ENCODE measurements around the gene DOCK4.

The DOCK4 gene

GRCh38 chr7:111796671-111797070, 409.5 kb downstream of the DOCK4 start:
- peak; percentile 4 for DNase-seq

DNA sequence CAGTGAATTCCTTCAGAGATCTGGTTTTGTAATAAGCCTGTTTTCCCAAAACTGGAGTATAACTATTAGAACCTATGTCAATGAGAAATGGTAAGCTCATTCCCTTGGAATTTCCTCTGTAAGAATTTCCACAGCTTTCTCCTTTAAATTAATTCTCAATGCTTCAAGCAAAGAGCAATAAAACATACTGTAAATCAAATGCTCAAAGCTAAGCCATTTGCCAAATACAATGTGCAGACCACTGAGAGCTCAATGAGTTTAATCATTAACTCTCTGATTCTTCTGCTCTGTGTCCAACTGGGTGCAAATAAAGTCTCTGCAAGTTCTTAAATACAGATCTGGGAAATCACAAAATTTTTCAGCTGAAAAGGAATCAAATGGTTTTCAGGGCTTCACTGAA, 416.3 kb downstream of the DOCK4 start:
- peak; percentile 7 for DNase-seq

DNA sequence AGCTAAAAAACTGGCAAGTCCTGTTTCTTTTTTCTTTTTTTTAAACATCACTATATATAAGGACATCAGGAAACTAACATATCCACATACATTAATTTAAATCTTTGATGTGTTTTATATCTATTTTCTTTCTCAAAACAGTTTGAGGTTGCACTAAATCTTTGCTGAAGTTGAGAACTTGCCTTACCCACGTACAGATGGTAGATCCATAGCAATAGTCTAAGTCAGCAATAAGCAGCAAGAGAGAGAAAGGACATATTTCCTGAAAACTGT, 417.2 kb downstream of the DOCK4 start:
- DNase-seq = no peak

GRCh38 chr7:111788286-111789047, 417.7 kb downstream of the DOCK4 start:
- DNase-seq = no peak

- peak; percentile 19 for DNase-seq
Measured at GRCh38 chr7:111787741-111788140, 418.5 kb downstream of the DOCK4 start.

GRCh38 chr7:111787099-111787498, 419.1 kb downstream of the DOCK4 start:
- DNase-seq = no peak

DNA sequence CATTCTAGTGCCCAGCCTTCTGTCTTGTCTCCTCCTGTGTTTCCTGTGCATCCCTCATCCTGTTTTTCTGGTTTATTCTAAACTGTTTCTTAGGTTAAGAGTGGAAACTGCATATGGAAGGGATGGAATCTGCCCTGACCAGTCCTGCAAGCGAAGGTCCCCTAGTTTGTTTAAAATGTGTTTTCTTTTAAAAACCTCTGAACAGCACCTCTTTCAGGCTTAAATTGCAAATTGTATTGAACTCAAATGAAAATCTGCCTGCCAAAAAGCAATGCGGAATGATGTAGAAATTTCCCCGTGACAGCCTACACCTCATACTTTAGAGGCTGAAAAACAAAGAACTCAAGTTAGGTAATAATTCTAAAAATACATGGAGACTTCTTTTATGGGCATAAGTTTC, 421.1 kb downstream of the DOCK4 start:
- DNase-seq = no peak

DNA sequence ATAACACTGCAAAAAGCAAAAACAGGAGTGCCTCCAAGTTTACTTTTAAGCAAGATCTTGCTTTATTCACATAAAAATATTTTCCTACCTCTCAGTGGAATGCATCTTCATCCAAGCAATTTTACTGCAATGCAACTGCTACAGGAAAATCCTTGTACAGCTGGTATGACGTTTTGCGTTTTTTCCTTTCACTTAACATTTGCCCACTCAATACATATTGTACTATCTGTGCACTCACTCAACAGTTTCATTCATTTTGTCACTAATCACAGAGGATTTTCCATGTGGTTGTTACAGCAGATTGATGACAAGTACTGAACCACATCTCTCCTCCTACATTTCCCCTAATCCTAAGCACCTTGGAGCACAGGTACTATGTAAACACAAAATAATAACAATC, 421.9 kb downstream of the DOCK4 start:
- DNase-seq = no peak

DNA sequence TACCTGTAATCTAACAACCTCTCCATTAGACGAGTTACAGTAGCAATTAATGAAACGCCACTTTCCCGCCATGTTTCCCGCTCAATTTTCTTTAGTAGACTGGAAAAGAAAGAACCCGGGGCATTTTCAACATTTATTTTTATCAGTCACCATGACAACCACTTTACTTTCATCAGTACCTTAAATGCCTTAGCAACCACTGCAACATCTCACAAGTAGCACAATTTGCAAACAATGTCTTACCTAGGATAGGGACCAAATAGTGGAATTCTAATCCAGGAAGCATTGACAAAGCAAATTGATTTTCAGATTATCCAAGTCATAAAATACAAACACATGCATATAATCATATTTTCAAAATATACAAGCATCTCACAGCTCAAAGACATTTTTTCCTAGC, 422.3 kb downstream of the DOCK4 start:
- DNase-seq = no peak

DNA sequence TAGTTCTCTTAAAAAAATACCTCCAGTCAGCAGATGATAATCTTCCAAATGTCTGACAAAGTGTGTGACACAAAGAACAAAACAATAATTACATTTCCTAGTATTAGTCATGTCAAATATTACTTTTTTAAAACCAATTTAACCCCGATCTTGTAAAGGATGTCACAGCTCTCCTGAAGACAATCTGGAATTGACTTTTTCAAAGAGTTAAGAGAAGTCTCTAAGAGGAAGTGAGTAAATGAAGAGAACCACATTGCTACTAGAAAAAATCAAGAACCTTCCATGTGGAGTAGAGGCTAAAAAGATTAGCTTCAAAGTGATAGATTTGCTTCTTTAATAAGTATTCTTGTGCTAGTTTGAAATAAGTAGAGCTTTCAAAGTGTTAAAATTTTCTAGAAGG, 425.7 kb downstream of the DOCK4 start:
- no peak for DNase-seq

DNA sequence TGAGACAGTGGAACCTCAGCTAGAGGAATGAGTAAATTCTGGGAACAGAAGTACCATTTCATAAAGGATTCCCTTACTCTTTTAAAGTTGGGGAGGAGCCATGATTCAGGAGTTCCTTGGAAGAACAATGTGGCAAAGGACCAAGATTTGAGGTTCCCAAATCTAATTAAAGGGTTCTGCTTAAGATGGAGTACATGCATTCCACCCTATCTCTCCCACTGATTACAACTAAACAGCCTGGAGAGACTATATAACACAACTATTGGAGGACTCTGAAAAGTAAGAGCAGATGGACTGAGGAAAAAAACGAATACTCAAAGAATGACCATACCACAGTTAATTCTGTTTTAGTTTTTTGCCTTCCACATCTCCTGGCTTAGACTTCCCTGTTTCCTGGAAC, 431.0 kb downstream of the DOCK4 start:
- no peak for DNase-seq

DNA sequence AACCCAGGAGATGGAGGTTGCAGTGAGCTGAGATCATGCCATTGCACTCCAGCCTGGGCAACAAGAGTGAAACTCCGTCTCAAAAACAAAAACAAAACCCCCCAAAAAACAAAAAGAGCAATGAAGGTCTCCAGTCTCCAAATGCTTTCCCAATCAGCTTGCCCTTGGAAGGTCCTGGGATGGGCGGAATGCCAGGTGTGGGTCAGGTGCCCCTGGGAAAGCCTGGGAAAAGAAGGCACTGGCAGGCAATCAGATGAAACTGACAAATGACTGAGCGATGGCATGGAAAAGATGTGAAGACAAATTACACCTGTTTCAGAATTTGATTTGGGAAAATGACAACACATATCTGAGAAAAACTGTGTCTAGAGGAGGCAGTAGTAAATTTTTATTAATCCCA, 433.5 kb downstream of the DOCK4 start:
- no peak for DNase-seq

GRCh38 chr7:111771638-111772037, 434.6 kb downstream of the DOCK4 start:
- DNase-seq = no peak

GRCh38 chr7:111770116-111770515, 436.1 kb downstream of the DOCK4 start:
- no peak for DNase-seq

- DNase-seq = no peak
Measured at GRCh38 chr7:111765751-111766643, 440.2 kb downstream of the DOCK4 start.

DNA sequence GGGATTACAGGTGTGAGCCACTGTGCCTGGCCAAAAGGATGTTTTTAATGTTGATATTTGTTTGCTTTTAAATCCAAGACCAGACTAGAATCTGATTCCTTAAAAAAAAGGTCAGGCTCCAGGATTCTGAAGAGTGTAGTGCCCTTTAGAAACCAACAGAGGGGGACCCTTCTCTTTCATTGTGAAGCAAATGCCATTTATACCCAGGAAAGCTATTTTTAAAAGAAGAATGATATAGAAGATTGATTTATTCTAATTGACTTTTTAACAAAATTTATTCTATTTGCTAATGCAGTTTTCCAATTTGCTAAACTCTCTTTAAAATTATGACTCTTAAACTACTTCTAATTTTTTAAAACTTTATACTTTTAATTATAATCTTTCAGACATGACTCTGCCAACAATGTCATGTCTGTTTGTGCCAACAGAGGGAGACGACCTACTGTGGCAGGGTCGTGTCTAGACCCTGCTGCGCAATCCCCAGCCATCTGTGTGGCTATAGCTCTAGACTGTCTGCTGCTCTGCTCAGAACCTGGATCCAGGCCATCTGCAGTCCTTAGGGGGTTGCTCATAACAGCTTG, 442.9 kb downstream of the DOCK4 start:
- peak; percentile 55 for DNase-seq

DNA sequence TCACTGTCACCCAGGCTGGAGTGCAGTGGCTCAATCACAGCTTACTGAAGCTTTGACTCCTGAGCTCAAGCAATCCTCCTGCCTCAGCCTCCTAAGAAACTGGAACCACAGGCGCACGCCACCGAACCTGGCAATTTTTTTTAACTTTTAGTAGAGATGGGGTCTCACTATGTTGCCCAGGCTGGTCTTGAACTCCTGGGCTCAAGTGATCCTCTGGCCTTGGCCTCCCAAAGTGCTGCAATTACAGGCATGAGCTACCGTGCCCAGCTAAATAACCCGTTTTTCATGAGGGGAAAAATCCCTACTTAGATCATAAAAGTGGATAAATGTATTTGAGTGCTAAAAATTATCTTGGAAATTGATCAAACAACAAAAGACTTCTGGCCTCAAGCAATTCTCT, 443.4 kb downstream of the DOCK4 start:
- no peak for DNase-seq

- DNase-seq = no peak
Measured at GRCh38 chr7:111762211-111762610, 444.0 kb downstream of the DOCK4 start.

DNA sequence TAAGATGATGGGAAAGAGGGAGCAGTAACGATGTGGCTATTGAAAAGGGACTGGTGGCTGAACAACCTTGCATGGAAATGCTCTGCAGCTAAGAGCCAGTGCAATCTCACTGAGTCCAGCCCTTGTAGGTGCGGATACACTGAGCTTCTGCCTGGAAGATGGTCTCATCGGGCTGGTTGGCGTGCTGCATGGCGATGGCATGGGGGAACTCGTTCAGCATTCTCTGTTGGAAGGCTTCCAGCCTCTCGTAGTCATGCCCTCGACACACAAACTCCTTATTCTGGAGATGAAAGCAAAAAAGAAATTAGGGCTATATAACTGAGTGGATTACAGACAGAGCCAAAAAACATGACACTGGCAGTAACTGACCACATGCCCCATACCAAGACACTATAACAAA, 446.2 kb downstream of the DOCK4 start:
- no peak for DNase-seq

DNA sequence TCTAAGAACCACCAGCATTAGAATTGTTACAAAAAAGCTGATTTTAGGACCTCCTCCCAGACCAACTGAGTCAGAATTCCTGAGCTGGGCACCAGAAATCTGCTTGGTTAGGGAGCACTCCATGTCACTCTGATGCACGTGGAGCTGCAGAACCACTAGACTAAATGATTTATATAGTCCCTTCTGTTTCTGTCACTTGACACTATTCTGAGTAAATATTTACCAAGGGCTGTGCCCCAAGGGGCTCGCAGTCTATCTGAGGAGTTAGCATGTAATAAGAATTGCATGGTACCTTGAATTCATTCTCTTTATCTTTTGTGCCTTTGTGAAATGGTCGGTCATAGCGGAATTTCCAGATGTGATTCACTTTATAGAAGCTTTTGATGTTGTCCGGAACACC, 447.9 kb downstream of the DOCK4 start:
- DNase-seq = no peak

DNA sequence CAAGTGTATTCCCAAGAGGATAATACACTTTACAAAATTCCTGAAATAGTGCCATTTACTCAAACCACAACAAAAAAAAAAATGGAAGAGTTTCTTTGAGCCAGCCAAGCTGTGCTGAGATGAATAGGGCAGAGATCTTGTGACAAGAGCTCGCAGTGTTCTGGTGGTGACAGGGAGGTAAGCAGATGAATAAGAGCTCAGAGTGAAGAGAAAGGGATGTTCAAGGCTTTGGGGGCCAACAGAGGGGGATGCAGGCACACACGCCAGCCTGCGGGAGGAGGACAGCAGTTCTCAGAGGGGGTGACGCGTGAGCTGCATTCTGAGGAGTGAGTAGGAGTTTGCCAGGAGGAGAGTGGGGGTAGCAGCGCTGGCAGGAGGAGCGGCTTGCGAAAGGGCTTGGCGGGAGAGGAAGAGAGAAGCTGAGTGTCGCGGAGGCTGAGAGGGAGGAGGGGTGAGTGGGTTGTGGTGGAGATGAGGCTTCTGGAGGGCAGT, 449.5 kb downstream of the DOCK4 start:
- DNase-seq = peak; percentile 50

GRCh38 chr7:111755383-111755782, 450.8 kb downstream of the DOCK4 start:
- DNase-seq = no peak

DNA sequence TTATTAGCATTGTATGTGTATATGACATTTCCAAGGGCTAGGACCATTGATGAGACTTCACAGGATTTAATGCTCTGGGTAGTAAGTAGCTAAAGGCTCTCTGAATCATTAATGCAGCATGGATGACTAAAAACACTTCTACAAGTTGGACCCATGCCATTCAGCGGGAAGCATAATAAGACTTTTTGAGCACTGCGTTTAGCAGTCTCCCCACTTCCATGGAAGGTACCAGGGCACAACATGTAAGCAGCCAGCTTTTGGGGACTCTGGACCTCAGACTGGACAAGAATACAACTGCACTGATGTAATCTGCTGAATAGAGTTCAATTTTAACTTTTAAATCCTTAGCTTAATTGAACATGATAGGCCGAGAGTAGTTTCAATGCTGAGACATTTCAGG, 452.2 kb downstream of the DOCK4 start:
- DNase-seq = no peak
